ENCODE results near the gene NT5C1A.

GRCh38 chr1:39704757-39705156 is 32.9 kb upstream of the NT5C1A start:
- TF ChIP-seq RAD21 (conservative IDR thresholded peaks at IDR 0.05) = no peak
- TF ChIP-seq EP300 (conservative IDR thresholded peaks at IDR 0.05; ENCODE audit: poor library complexity, severe bottlenecking) = no peak
- no peak for TF ChIP-seq TAF1 (IDR thresholded peaks at IDR 0.05; ENCODE audit: low read depth)
- no peak for TF ChIP-seq CTCF (IDR thresholded peaks at IDR 0.05; ENCODE audit: poor library complexity, severe bottlenecking)
- TF ChIP-seq POLR2AphosphoS5 (IDR thresholded peaks at IDR 0.05) = no peak
- no peak for TF ChIP-seq REST (IDR thresholded peaks at IDR 0.05; ENCODE audit: borderline replicate concordance)
- TF ChIP-seq SMC3 (conservative IDR thresholded peaks at IDR 0.05; ENCODE audit: poor library complexity) = no peak
